Ovary (tissue), 3 donors: ENCODE results near the gene RSBN1L.

Experiments
- POLR2A ChIP-seq: fragments of 450-650 bp; IDR thresholded peaks from one replicate; pipeline ENCODE4 v1.6.1; 2017; ENCODE audit warnings: antibody characterized with exemption, mild to moderate bottlenecking, moderate library complexity
- TF ChIP-seq, protein P1 (sequence below), 3 donors: fragments of 450-650 bp in 2 of 3; fragments of 200-600 bp in 1 of 3; IDR thresholded peaks; one replicate each; pipeline versions ENCODE4 v1.5.1 to v1.8.0; 2016 to 2022; ENCODE audit warnings: antibody characterized with exemption in 3 of 3, mild to moderate bottlenecking in 1 of 3
- donor health status: DM: no; HTN: no; CAD: no.

- no peak for TF ChIP-seq POLR2A
- TF ChIP-seq, protein P1, sequence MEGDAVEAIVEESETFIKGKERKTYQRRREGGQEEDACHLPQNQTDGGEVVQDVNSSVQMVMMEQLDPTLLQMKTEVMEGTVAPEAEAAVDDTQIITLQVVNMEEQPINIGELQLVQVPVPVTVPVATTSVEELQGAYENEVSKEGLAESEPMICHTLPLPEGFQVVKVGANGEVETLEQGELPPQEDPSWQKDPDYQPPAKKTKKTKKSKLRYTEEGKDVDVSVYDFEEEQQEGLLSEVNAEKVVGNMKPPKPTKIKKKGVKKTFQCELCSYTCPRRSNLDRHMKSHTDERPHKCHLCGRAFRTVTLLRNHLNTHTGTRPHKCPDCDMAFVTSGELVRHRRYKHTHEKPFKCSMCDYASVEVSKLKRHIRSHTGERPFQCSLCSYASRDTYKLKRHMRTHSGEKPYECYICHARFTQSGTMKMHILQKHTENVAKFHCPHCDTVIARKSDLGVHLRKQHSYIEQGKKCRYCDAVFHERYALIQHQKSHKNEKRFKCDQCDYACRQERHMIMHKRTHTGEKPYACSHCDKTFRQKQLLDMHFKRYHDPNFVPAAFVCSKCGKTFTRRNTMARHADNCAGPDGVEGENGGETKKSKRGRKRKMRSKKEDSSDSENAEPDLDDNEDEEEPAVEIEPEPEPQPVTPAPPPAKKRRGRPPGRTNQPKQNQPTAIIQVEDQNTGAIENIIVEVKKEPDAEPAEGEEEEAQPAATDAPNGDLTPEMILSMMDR (IDR thresholded peaks at IDR 0.05) = no peak
Measured at GRCh38 chr7:77693830-77694583, 2.3 kb upstream of the RSBN1L start.
